H1 (cell line): ENCODE data around the gene DCLK1. TPM values are rescaled to one million over a fixed set of nuclear protein-coding genes. Genes with fewer than 3 reads are reported as not detected.

Experiments used
- CTCF ChIA-PET: fragments of 300-600 bp; sonication (Branson Sonifier 250); formaldehyde crosslinking; loops from one replicate; lab custom pipeline; 2021; ENCODE audit not compliant: partially characterized antibody; lab: Charles Lee
- POLR2A ChIA-PET: fragments of 300-600 bp; sonication (Branson Sonifier 250); formaldehyde crosslinking; loops from one replicate; lab custom pipeline; 2021; ENCODE audit warnings: inconsistent platforms; ENCODE audit not compliant: partially characterized antibody; lab: Charles Lee
- DNase-seq, 2 experiments: peaks; one replicate each; pipeline versions ENCODE4 v3.0.0 to v3.0.0-alpha.2; 2010 to 2022; ENCODE audit warnings: low spot score in 2 of 2, low read depth in 1 of 2, mixed read lengths in 1 of 2
- FAIRE-seq: peaks from 2 replicates; lab custom pipeline; 2011; peaks lifted over from hg19 to GRCh38; lab: Jason Lieb, UNC
- H2AFZ ChIP-seq: 2 replicates; pipeline ENCODE4 v1.8.1; 2012; ENCODE audit warnings: low read length, inconsistent platforms
- H2AK5ac ChIP-seq: 2 replicates; pipeline ENCODE4 v1.6.1; 2013; ENCODE audit warnings: low read depth, low read length
- H2BK120ac ChIP-seq: replicated peaks from 2 replicates; pipeline ENCODE3; 2013; ENCODE audit warnings: low read depth, low read length, inconsistent platforms
- H2BK12ac ChIP-seq: 2 replicates; pipeline ENCODE4 v1.6.1; 2013; ENCODE audit warnings: low read depth, low read length
- H2BK15ac ChIP-seq: 2 replicates; pipeline ENCODE4 v1.6.1; 2013; ENCODE audit warnings: low read length
- H2BK20ac ChIP-seq: 2 replicates; pipeline ENCODE4 v1.6.1; 2013; ENCODE audit warnings: low read length
- H2BK5ac ChIP-seq: 2 replicates; pipeline ENCODE4 v1.6.1; 2013; ENCODE audit warnings: low read depth, low read length
- H3K14ac ChIP-seq: 2 replicates; pipeline ENCODE4 v1.6.1; 2013; ENCODE audit warnings: inconsistent platforms; ENCODE audit not compliant: insufficient read length
- H3K18ac ChIP-seq: 2 replicates; pipeline ENCODE4 v1.6.1; 2013; ENCODE audit warnings: low read length; ENCODE audit errors: extremely low read depth
- H3K23ac ChIP-seq: 2 replicates; pipeline ENCODE4 v1.6.1; 2013; ENCODE audit warnings: inconsistent platforms; ENCODE audit not compliant: insufficient read length
- H3K23me2 ChIP-seq: 2 replicates; pipeline ENCODE4 v1.6.1; 2013; ENCODE audit warnings: low read depth, low read length
- H3K27ac ChIP-seq: 2 replicates; pipeline ENCODE4 v1.6.1; 2011; ENCODE audit warnings: low read depth, low read length, inconsistent platforms
- H3K27me3 ChIP-seq, 4 experiments: replicated peaks in 1 of 4; 1 replicate in 1 of 4; 2 replicates in 3 of 4; pipeline versions ENCODE4 v1.6.1 to v1.8.1; 2011 to 2013; ENCODE audit warnings: low read length in 3 of 4, mild to moderate bottlenecking in 3 of 4, inconsistent platforms in 2 of 4, mixed read lengths in 2 of 4, moderate library complexity in 1 of 4; ENCODE audit not compliant: control insufficient read depth in 3 of 4, insufficient read depth in 3 of 4; ENCODE audit errors: extremely low read depth in 1 of 4
- H3K36me3 ChIP-seq, 4 experiments: 2 replicates each; pipeline versions ENCODE4 v1.6.1 to v1.8.1; 2011 to 2013; ENCODE audit warnings: mild to moderate bottlenecking in 4 of 4, low read length in 3 of 4, moderate library complexity in 2 of 4, control low read depth in 1 of 4, inconsistent platforms in 1 of 4; ENCODE audit not compliant: insufficient read depth in 4 of 4, control insufficient read depth in 2 of 4
- H3K4ac ChIP-seq: replicated peaks from 2 replicates; pipeline ENCODE3; 2013; ENCODE audit warnings: low read length, low read depth, mixed read lengths, inconsistent platforms; ENCODE audit not compliant: insufficient read length
- H3K4me1 ChIP-seq, 4 experiments: replicated peaks in 1 of 4; 1 replicate in 1 of 4; 2 replicates in 3 of 4; pipeline versions ENCODE4 v1.6.1 to v1.8.1; 2011 to 2013; ENCODE audit warnings: low read length in 3 of 4, inconsistent platforms in 2 of 4, mixed read lengths in 1 of 4; ENCODE audit not compliant: insufficient read depth in 4 of 4, control insufficient read depth in 3 of 4
- H3K4me2 ChIP-seq, 2 experiments: 2 replicates each; pipeline versions ENCODE4 v1.6.1 to v1.8.1; 2011 to 2013; ENCODE audit warnings: low read depth in 2 of 2, low read length in 2 of 2, control low read depth in 1 of 2, inconsistent platforms in 1 of 2, mild to moderate bottlenecking in 1 of 2; ENCODE audit not compliant: insufficient read depth in 1 of 2
- H3K4me3 ChIP-seq, 4 experiments: fragments of 200-600, 300-600 bp in 1 of 4; sonication (generic), shearing (Covaris generic), sonication (Bioruptor Twin) in 1 of 4; 2 replicates each; pipeline versions ENCODE4 v1.5.1 to v1.8.1; 2011 to 2016; ENCODE audit warnings: low read length in 4 of 4, low read depth in 3 of 4, control low read depth in 2 of 4, inconsistent platforms in 2 of 4, mild to moderate bottlenecking in 2 of 4, mixed read lengths in 1 of 4, moderate library complexity in 1 of 4; ENCODE audit not compliant: insufficient read depth in 2 of 4; ENCODE audit errors: extremely low read depth in 1 of 4
- H3K56ac ChIP-seq: replicated peaks from 2 replicates; pipeline ENCODE3; 2013; ENCODE audit warnings: low read depth, mild to moderate bottlenecking, mixed read lengths, low read length, inconsistent platforms; ENCODE audit not compliant: insufficient read length
- H3K79me1 ChIP-seq: 2 replicates; pipeline ENCODE4 v1.6.1; 2013; ENCODE audit warnings: low read depth, low read length, control low read depth
- H3K79me2 ChIP-seq, 2 experiments: 2 replicates each; pipeline versions ENCODE4 v1.6.1 to v1.8.1; 2012 to 2013; ENCODE audit warnings: low read length in 2 of 2, mild to moderate bottlenecking in 2 of 2, inconsistent platforms in 1 of 2; ENCODE audit not compliant: insufficient read depth in 2 of 2, control insufficient read depth in 1 of 2
- H3K9ac ChIP-seq, 4 experiments: replicated peaks in 1 of 4; 1 replicate in 1 of 4; 2 replicates in 3 of 4; pipeline versions ENCODE4 v1.6.1 to v1.8.1; 2011 to 2013; ENCODE audit warnings: low read depth in 3 of 4, low read length in 3 of 4, control low read depth in 2 of 4, mild to moderate bottlenecking in 2 of 4, moderate library complexity in 2 of 4, inconsistent platforms in 1 of 4; ENCODE audit errors: extremely low read depth in 1 of 4
- H3K9me3 ChIP-seq, 2 experiments: 2 replicates each; pipeline versions ENCODE4 v1.6.1 to v1.8.1; 2012 to 2013; ENCODE audit warnings: mild to moderate bottlenecking in 2 of 2, moderate library complexity in 2 of 2, control low read depth in 1 of 2, inconsistent platforms in 1 of 2, low read depth in 1 of 2, low read length in 1 of 2, mixed read lengths in 1 of 2; ENCODE audit not compliant: insufficient read depth in 2 of 2
- H4K20me1 ChIP-seq, 2 experiments: replicated peaks in 1 of 2; 2 replicates each; pipeline versions ENCODE3 to v1.8.1; 2011 to 2013; ENCODE audit warnings: inconsistent platforms in 2 of 2, low read length in 2 of 2, mild to moderate bottlenecking in 1 of 2; ENCODE audit not compliant: insufficient read depth in 2 of 2, control insufficient read depth in 1 of 2
- H4K5ac ChIP-seq: 2 replicates; pipeline ENCODE4 v1.6.1; 2013; ENCODE audit warnings: low read length, low read depth, mixed read lengths, inconsistent platforms; ENCODE audit not compliant: insufficient read length
- H4K8ac ChIP-seq: 2 replicates; pipeline ENCODE4 v1.8.0; 2013; ENCODE audit warnings: mild to moderate bottlenecking, moderate library complexity, low read length, inconsistent platforms; ENCODE audit not compliant: insufficient read depth; ENCODE audit errors: extremely low read depth
- H4K91ac ChIP-seq: replicated peaks from 2 replicates; pipeline ENCODE3; 2013; ENCODE audit warnings: low read length, mixed read lengths, inconsistent platforms; ENCODE audit not compliant: insufficient read length
- ATF2 ChIP-seq: IDR thresholded peaks from 2 replicates; pipeline ENCODE4 v1.6.1; 2012; ENCODE audit warnings: low read length, inconsistent platforms
- CTBP2 ChIP-seq: IDR thresholded peaks from 2 replicates; pipeline ENCODE4 v1.7.0; 2011; ENCODE audit warnings: borderline replicate concordance, mild to moderate bottlenecking, moderate library complexity, mixed read lengths, low read length; ENCODE audit not compliant: insufficient read depth, insufficient read length
- FOSL1 ChIP-seq: IDR thresholded peaks from 2 replicates; pipeline ENCODE4 v1.6.1; 2011; ENCODE audit warnings: mild to moderate bottlenecking, low read depth, low read length, moderate library complexity; ENCODE audit not compliant: insufficient read depth
- JUN ChIP-seq: IDR thresholded peaks from 2 replicates; pipeline ENCODE4 v1.6.1; 2011; ENCODE audit warnings: low read depth, mild to moderate bottlenecking, improper control_type of control experiment, low read length
- MAFK ChIP-seq: IDR thresholded peaks from 2 replicates; pipeline ENCODE4 v1.6.1; 2012; ENCODE audit warnings: low read depth, mild to moderate bottlenecking, improper control_type of control experiment, low read length
- POLR2A ChIP-seq, 2 experiments: IDR thresholded peaks; 1 replicate in 1 of 2; 2 replicates in 1 of 2; pipeline ENCODE4 v1.6.1; 2011; ENCODE audit warnings: low read depth in 2 of 2, low read length in 2 of 2, mild to moderate bottlenecking in 2 of 2; ENCODE audit errors: control extremely low read depth in 1 of 2
- SRF ChIP-seq: IDR thresholded peaks from 2 replicates; pipeline ENCODE4 v1.6.1; 2011; ENCODE audit warnings: mild to moderate bottlenecking, low read depth, low read length, moderate library complexity
- SUZ12 ChIP-seq: fragments of 200-600 bp; sonication (generic); IDR thresholded peaks from 2 replicates; pipeline ENCODE4 v1.6.1; 2012; ENCODE audit warnings: mild to moderate bottlenecking, inconsistent platforms, low read length, moderate library complexity, mixed read lengths
- TEAD4 ChIP-seq: IDR thresholded peaks from 2 replicates; pipeline ENCODE4 v1.6.1; 2012; ENCODE audit warnings: low read depth, low read length, inconsistent platforms, mixed read lengths
- WGBS, 2 experiments: shearing (Covaris generic) in 1 of 2; methylation state at CpG; one replicate each; pipeline versions ENCODE4 v1.1.6 to v1.1.7; 2013 to 2015; ENCODE audit warnings: low lambda C conversion rate in 2 of 2, mixed read lengths in 2 of 2, inconsistent platforms in 1 of 2, low coverage in 1 of 2, missing lambda C conversion rate in 1 of 2; ENCODE audit not compliant: insufficient replicate concordance in 2 of 2, insufficient coverage in 1 of 2, insufficient read length in 1 of 2; ENCODE audit errors: extremely low coverage in 1 of 2, missing lambda C conversion rate in 1 of 2; 5-methylcytosine and 5-hydroxymethylcytosine counted together
- polyA plus RNA-seq, 7 experiments: library from polyadenylated mRNA; depleted of rRNA in 3 of 7; stranded (reverse) in 5 of 7; unstranded in 2 of 7; fragments of >200 nt in 5 of 7; fragments of 200-250 nt in 2 of 7; gene quantifications; 1 replicate in 5 of 7; 2 replicates in 1 of 7; 4 replicates in 1 of 7; pipeline versions ENCODE4 v1.2.1 to v1.2.3, GENCODE V29; 2011 to 2013; ENCODE audit warnings: missing spikeins in 2 of 7, mixed read lengths in 2 of 7
- total RNA-seq: library from RNA; stranded (reverse); fragmentation: NEBNext Ultra II Directional; extraction: Animal tissue kit (Norgen Biotek cat#: 25700); gene quantifications from 2 replicates; pipeline ENCODE4 v1.2.1, GENCODE V29; 2021

The DCLK1 gene
- total and polyA plus RNA-seq, 2 of the 8 experiments (the other 6 are each of a cell fraction or from before 2014, with no cell fraction given): 22.8 to 41.0 TPM

GRCh38 chr13:36163286-36163685 lies 32.1 kb upstream of the DCLK1 start:
- ChIA-PET POLR2A (no interaction called here), CTCF (interaction anchor here (0.7 to 1.8 kb wide), 3 partner anchors 10 to 372 kb away, joined by 3 to 5 read pairs (median 3); no protein-coding TSS in a partner anchor)
- Histone ChIP-seq H3K79me1 (no peaks in the 10 kb centered on the region), H2AFZ (peak overlapping the region; percentile 31), H4K20me1 (no peaks in the 10 kb centered on the region), H2AK5ac (no peak overlapping the region), H3K14ac (no peak overlapping the region), H3K79me2 (no peaks in the 10 kb centered on the region), H2BK20ac (no peak overlapping the region), H2BK15ac (no peak overlapping the region), H3K9me3 (no peaks in the 10 kb centered on the region), H3K9ac (no peak overlapping the region), H3K27me3 (no peaks in the 10 kb centered on the region), H3K56ac (no peak overlapping the region), H3K4me2 (no peak overlapping the region; a peak in 1 of 4 replicates), H3K4me3 (no peak overlapping the region), H3K27ac (no peak overlapping the region), H4K8ac (no peak overlapping the region), H2BK5ac (0 out of 2 replicates have a peak overlapping the region, but pooled peaks have one; percentile 8), H2BK12ac (no peak overlapping the region), H3K23me2 (no peaks in the 10 kb centered on the region)
- DNase-seq: no peak
- WGBS, 2 experiments: 88% methylated on average over 6 of the region's 6 CpGs; no CpG with 5 or more reads in 1 of the 2 experiments
- TF ChIP-seq CTBP2: no peak
- no peak for TF ChIP-seq SRF
- TF ChIP-seq JUN: no peak
- no peak for TF ChIP-seq FOSL1
- no peak for TF ChIP-seq SUZ12
- no peak for TF ChIP-seq TEAD4
- no peak for TF ChIP-seq MAFK
- TF ChIP-seq POLR2A (IDR thresholded peaks at IDR 0.05; ENCODE audit: control extremely low read depth in 1 of 2, low read depth in 2 of 2, low read length in 2 of 2): no peak
- no peak for TF ChIP-seq ATF2
- TF ChIP-seq, all 59 proteins: peak for 0
- Histone ChIP-seq H3K36me3 (no peaks in the 10 kb centered on the region), H3K4ac (no peak overlapping the region), H3K4me1 (peaks cover 3 to 7% (median 5%) of the 10 kb centered on the region in 4 experiments; a peak in 4 of 7 replicates), H4K91ac (no peak overlapping the region), H4K5ac (no peak overlapping the region), H3K23ac (no peak overlapping the region), H2BK120ac (no peak overlapping the region), H3K18ac (no peak overlapping the region)
- no peak for FAIRE-seq
